22Rv1 (cell line): Measurements from ENCODE around the gene CEP78.
"Not testable (repeated sequence)": the region's sequence is repeated elsewhere in the genome, so short reads cannot be mapped to it uniquely, and the experiment has no call there.

Experiments used
- H3K27ac ChIP-seq: fragments of 450-650 bp; 2 replicates; pipeline ENCODE4 v1.5.1; 2017
- ZFX ChIP-seq: fragments of 450-650 bp; IDR thresholded peaks from 2 replicates; pipeline ENCODE4 v1.6.1; 2017; ENCODE audit warnings: antibody characterized with exemption, borderline replicate concordance
- TF ChIP-seq, protein P1 (sequence below): fragments of 450-650 bp; IDR thresholded peaks from 2 replicates; pipeline ENCODE4 v1.5.1; 2017; ENCODE audit warnings: mild to moderate bottlenecking

CEP78 gene

DNA sequence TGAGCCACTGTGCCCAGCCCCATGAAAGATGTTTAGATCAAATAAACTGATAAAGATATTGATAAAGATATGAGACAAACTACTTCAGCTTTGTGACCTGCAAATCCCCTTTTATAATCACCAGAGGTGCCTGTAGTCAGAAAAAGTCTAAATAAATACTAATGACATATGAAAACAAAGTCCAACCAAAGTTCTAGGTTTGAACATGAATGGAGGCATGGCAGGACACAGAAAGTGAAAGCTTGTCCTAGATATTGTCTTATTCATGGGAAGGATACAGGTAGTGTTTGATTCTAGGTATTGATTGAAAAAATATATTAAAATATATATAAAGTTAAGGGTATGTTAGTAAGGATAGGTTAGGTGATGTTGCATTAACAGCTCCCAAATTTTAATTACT lies 36.4 kb downstream of the CEP78 start:
- TF ChIP-seq ZFX, result no peak
- TF ChIP-seq, protein P1, sequence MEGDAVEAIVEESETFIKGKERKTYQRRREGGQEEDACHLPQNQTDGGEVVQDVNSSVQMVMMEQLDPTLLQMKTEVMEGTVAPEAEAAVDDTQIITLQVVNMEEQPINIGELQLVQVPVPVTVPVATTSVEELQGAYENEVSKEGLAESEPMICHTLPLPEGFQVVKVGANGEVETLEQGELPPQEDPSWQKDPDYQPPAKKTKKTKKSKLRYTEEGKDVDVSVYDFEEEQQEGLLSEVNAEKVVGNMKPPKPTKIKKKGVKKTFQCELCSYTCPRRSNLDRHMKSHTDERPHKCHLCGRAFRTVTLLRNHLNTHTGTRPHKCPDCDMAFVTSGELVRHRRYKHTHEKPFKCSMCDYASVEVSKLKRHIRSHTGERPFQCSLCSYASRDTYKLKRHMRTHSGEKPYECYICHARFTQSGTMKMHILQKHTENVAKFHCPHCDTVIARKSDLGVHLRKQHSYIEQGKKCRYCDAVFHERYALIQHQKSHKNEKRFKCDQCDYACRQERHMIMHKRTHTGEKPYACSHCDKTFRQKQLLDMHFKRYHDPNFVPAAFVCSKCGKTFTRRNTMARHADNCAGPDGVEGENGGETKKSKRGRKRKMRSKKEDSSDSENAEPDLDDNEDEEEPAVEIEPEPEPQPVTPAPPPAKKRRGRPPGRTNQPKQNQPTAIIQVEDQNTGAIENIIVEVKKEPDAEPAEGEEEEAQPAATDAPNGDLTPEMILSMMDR, result no peak
- H3K27ac ChIP-seq, result no peak overlapping the region

DNA sequence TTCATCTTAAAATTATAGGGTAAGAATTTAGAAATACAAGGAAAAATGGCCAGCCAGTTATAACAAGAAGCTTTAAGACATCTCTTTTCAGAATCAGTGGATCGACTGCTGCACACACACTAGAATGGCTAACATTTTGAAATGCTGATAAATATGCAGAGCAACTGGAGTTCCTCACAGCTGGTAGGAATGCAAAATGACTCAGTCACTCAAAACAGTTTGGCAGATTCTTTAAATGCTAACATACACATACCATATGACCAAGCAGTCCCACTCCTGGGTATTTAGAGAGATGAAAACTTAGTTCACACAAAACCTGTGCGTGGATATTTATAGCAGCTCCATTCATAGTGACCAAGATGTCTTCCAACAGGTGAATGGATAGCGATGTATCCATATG lies 37.9 kb downstream of the CEP78 start:
- TF ChIP-seq, protein P1, result no peak
- TF ChIP-seq ZFX, result no peak
- H3K27ac ChIP-seq, result no peak overlapping the region

DNA sequence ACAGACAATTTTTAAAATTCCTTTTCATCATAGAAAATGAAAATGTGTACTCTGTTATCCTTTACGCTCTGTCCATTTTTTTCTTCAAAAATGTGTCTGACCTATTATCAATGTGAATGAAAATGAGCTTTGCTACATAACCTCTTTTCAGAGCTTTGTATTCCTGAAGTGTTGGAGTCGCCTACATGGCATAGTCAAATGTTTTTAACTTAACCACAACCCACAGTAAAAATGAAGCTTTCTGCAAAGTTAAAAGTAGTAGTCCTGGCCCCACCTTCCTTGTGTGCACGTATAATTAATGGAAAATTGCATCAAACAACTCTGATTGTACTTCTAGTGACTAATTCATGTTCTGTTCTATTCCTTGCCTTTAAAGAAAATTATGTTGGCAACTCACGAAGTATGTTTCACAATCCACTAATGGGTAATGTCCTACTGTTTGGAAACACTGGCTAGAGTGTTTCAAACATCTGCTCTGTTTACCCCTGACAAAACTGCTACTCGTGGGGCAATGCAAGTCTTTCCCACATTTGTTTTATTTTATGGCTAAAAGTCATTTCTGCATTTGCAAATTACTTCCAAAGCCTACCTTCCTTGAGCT lies 42.4 kb downstream of the CEP78 start:
- no peak overlapping the region for H3K27ac ChIP-seq

DNA sequence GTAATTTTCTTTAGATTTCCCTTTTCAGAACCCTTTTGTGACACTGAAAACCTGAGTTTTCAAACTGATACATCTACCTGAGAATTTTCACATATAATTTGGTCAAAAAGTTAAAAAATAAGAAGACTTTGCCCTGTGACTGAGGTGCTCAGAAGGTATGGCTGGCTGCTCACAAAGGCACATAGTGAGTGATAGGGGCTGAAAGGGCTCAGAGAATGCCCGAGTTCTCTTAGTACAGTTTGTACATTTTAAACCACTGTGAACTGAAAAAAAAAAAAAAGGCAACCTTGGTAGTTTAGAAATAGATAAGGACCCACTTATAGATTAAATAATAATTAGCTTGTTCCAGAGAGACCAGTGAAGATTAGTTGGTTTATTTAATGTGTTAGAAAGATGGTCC lies 42.9 kb downstream of the CEP78 start:
- TF ChIP-seq ZFX, result no peak
- TF ChIP-seq, protein P1, result no peak
- no peak overlapping the region for H3K27ac ChIP-seq

More for the DNA sequence above, 42.4 kb downstream of the CEP78 start:
- TF ChIP-seq, protein P1, result no peak
- no peak for TF ChIP-seq ZFX

DNA sequence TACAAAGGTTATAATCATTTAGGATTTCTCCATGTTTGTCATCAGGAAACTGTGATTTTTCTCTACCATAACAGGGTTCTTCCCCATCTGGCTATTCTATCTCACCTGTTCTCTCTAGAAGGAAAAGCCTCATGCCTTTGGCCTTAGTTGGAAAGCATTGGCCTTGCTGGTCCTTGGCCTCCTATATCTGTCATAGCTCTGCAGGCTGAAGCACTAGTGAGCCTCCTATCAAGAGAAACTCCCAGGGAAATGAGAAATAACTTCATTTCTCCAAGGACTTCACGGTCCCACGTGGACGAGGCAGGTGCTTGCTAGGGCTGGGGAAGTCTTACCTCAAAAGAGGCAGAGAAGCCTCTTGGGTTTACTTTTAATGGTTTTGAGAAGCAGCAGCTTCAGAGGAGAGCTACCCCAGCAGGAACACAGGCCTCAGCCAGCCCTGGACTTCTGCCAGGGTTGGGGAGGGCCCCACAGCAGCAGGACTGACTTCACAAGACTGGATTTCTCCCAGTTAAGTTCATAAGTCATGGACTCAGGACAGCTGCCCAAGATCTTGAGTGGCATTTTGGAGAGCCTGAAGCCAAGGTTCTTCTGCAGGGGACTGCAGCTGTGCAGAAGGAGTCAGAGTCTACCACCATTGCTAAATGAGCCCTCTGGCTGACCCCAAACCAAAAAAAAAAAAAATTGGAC lies 45.2 kb downstream of the CEP78 start:
- no peak overlapping the region for H3K27ac ChIP-seq

DNA sequence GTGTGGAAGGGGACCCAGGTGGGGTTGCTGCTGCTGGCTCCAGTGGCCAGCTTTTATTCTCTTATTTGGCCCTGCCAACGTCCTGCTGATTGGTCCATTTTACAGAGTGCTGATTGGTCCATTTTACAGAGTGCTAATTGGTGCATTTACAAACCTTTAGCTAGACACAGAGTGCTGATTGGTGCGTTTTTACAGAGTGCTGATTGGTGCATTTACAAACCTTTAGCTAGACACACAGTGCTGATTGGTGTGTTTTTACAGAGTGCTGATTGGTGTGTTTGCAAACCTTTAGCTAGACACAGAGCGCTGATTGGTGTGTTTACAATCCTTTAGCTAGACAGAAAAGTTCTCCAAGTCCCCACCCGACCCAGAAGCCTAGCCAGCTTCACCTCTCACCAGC lies 48.3 kb downstream of the CEP78 start:
- H3K27ac ChIP-seq, result not testable (repeated sequence)

More for the DNA sequence above, 45.2 kb downstream of the CEP78 start:
- TF ChIP-seq ZFX, result no peak
- TF ChIP-seq, protein P1, result no peak

DNA sequence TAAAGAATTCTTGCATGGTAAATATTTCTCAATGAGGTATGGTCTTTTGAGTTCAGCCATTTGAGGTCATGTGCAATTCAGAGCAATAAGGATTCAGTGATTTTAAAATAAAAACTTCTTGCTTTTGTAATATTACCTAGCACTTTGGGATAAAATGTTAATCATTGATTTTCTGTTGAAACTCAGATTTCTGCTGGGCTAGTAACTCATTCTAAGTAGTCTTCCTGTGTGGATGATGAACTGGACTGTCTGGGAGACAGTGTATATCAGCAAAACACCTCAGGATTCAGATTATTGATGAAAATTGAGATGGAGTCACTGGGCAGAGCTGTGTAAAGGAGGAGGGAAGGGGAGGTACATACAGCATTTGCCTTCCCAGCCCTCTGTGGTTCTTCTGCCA lies 50.2 kb downstream of the CEP78 start:
- TF ChIP-seq, protein P1, result no peak
- no peak for TF ChIP-seq ZFX
- no peak overlapping the region for H3K27ac ChIP-seq

DNA sequence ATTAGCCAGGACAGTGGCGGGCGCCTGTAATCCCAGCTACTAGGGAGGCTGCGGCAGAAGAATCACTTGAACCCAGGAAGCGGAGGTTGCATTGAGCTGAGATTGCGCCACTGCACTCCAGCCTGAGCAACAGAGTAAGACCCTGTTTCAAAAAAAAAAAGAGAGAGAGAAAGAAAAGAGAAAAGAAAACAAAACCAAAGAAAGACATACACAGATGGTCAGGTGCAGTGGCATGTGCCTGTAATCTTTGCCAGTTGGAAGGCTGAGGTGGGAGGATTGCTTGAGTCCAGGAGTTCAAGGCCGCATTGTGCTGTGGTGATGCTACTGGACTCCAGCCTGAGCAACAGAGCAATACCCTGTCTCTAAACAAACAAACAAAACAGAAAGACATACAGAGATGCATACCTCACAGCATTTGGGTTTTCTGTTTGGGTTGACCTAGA lies 51.1 kb downstream of the CEP78 start:
- TF ChIP-seq, protein P1, result no peak
- no peak for TF ChIP-seq ZFX
- no peak overlapping the region for H3K27ac ChIP-seq
